ENCODE data around the gene RRAGD.
"Not testable (repeated sequence)": the region's sequence is repeated elsewhere in the genome, so short reads cannot be mapped to it uniquely, and the experiment has no call there.

Gene RRAGD

DNA sequence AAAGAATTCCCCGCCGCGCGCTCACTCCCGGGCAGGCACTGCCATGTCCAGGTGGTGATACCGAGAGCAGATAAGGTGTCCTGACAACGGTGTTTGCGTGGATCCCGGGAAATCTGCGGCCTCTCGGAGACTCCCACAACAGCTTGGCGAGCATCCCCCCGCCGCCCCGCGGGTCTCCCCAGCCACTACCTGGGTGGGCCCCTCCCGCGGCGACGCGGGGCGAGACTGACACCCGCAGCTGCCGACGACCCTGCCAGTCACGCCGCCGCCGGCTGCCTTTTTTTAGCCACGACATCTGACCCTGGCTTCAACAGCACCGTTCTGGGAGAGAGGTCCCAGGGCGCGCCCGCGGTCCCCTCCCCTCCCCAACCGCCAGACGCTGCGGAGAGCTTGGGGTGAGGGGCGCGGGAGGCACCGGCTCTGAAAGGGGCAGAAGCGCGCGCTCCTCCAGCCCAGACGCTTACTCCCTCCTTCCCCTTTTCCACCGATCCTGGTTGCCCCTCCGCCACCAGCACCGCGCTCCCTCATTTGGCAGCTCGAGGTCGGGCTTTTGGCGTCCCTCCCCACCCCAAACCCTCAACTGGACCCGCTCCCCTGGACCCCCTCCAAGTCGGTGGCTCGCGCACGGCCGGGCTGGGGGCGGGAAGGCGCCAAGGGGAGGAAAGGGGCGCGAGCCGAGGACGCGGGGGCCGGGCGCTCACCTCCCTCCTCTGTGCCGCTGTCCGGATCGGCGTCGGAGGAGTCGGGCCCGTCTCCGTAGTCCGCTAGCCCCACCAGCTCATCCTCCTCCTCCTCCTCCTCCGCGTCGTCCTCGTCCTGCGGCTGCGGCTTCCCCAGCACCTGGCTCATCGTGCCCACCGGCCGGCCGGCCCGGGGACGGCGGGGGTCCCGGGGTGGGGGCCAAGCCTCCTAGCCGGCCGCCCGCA lies 665 bp downstream of the RRAGD start:
- no peak for DNase-seq (ENCODE audit: low read depth)

GRCh38 chr6:89410788-89411144 lies 1.3 kb downstream of the RRAGD start:
- DNase-seq (ENCODE audit: low read depth): no peak

DNA sequence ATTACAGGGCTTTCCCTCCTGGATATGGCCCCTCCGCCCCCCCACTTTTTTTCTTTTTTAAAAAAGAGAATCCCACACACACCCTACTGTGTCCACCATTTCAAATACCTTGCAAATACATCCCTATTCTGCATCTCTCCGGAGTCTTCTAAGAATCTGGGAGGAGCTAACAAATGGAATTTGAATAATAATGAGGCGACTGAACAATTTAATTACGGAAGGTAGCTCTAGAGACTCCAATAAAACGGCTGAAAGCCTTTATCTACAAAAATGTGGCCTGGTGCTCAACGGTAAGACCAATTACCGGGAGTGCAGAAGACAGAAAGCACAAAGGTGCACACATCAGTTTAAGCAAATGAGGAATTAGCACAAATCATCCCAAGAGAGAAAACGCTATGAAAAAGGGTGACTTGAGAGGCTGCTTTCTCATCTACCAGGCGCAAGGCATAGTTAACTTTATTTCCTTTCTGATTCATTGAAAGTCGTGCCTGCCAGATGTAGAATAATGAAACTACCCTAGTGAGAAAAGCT lies 1.8 kb downstream of the RRAGD start:
- DNase-seq (ENCODE audit: low read depth): no peak

- DNase-seq (ENCODE audit: low read depth): no peak
Observed at GRCh38 chr6:89409461-89410035, 2.5 kb downstream of the RRAGD start.

DNA sequence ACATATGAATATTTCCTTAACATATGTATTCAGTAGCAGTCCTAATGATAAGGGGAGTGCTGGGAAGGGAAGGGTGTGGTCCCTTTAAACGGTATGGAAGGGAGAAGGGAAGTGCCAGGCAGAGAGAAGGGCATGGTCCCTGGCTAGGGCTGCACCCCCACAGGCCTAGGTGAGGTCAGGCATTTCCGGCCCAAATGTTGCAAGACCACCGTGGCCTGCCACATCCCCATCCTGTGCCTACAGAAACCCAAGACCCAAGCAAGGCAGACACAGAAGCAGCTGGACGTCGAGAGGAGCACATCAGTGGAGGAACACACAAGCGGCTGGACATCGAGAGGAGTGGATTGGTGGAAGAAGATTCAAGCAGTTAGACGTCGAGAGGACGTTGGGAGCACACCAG lies 5.9 kb downstream of the RRAGD start:
- DNase-seq (ENCODE audit: low read depth): no peak

GRCh38 chr6:89404512-89404911 lies 7.6 kb downstream of the RRAGD start:
- no peak for DNase-seq (ENCODE audit: low read depth)

DNA sequence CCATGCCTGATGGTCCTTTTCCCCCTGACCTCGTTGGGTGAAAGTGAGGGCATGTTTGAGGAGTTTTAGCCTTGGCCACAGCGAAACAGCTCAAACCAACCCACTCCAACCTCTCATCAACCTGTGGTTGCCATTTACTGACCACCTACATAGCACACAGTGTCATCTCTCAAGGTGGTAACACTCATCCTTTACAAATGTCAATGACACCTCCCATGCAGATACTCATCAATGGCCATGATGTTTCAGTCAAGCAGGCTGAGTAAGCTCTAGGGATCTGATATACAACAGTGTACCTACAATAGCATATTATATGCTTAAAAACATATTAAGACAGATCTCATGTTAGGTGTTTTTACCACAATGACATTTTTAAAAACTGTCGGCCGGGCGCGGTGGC lies 9.3 kb downstream of the RRAGD start:
- DNase-seq (ENCODE audit: low read depth): no peak

- DNase-seq (ENCODE audit: low read depth): no peak
Observed at GRCh38 chr6:89400912-89401399, 11.1 kb downstream of the RRAGD start.

DNA sequence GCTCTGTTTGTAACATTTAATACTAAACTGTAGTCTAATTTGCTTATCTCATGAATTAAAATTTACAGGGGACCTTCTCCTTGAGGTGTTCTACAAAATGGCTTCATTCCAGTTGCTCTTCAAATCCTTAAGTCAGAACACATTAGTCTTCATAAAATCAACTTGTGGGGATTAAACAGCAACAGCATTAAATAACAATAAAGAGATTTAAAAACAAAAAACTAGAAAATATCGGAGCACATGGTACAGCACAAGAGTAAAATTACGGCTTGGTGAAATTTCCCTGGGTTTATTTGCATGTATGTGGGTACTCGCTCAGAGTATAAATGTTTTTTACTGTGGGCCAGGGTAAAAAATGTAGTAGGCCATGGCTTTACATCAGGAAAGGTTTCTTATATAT lies 12.0 kb downstream of the RRAGD start:
- no peak for DNase-seq (ENCODE audit: low read depth)

DNA sequence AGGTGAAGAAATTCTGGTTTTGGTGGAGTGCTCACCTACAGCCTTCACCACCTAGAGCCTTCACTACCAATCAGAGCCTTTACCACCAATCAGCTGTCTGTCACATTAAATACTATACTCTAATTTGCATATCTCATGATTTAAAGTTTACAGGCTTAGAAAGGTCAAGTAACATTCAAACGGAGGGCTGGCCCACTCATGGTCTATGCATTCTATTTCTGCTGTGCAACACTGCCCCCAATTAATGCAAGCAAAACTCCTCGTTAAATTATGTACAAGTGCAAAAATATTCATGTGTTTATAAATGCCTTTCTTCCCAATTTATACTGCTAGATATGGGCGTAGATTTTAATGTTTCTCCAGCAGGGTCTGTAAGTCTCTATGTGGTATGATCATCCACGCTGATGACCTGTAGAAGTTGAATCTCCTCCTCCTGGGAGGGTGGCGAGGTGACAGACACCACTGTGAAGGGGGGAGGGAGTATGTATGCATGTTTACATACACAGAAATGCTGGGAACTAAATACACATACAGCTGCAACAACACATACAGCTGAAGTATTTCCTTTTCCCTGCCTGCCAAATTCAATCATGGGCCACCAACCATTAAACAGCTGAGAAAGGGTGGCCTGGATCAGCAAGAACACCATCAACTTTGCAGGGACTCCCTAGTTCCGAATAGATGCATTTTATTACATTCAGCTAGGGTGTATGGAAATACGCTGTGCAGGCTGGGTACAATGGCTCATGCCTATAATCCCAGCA lies 13.1 kb downstream of the RRAGD start:
- no peak for DNase-seq (ENCODE audit: low read depth)

DNA sequence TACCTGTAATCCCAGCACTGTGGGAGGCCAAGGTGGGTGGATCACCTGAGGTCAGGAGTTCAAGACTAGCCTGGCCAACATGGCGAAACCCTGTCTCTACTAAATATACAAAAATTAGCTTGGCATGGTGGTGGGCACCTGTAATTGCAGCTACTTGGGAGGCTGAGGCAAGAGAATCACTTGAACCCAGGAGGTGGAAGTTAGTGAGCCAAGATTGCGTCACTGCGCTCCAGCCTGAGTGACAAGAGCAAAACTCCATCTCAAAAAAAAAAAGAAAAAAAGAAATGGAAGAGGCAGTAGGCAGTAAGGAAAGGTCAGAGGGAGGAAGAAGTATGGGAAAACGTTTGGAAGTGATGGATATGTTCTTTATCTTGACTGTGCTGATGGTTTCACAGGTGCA lies 14.2 kb downstream of the RRAGD start:
- DNase-seq (ENCODE audit: low read depth): not testable (repeated sequence)

DNA sequence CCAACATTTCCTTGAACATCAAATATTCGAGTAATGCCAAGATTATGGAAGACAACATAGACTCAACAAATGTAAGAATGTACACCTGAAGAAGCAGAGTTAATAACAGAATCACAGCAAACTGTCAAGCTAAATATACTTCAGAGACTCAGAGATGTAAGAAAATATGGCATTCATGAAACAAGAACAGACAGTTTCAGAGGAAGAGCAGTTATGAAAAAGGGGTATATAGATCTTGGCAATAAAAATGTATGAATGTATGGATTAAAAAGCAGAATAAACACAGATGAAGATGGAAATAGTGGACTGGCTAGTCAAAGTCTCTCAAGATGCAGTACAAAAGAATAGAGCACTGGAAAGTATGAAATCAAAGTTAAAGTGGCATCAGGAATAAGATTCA lies 18.4 kb downstream of the RRAGD start:
- DNase-seq (ENCODE audit: low read depth): no peak

- no peak for DNase-seq (ENCODE audit: low read depth)
Observed at GRCh38 chr6:89392823-89393222, 19.2 kb downstream of the RRAGD start.

DNA sequence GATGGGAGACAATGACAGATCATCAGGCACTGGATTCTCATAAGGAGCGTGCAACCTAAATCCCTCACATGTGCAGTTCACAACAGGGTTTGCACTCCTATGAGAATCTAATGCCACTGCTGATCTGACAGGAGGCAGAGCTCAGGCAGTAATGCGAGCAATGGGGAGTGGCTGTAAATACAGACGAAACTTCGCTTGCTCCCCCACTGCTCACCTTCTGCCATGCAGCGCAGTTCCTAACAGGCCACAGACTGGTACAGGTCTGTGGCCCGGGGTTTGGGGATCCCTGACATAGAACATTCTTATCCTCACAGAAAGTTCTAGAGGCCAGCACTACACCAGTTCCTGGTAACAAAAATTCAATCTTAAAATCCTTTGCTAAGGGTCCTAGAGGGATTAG lies 23.2 kb downstream of the RRAGD start:
- no peak for DNase-seq (ENCODE audit: low read depth)

- no peak for DNase-seq (ENCODE audit: low read depth)
Observed at GRCh38 chr6:89387516-89388201, 24.4 kb downstream of the RRAGD start.

DNA sequence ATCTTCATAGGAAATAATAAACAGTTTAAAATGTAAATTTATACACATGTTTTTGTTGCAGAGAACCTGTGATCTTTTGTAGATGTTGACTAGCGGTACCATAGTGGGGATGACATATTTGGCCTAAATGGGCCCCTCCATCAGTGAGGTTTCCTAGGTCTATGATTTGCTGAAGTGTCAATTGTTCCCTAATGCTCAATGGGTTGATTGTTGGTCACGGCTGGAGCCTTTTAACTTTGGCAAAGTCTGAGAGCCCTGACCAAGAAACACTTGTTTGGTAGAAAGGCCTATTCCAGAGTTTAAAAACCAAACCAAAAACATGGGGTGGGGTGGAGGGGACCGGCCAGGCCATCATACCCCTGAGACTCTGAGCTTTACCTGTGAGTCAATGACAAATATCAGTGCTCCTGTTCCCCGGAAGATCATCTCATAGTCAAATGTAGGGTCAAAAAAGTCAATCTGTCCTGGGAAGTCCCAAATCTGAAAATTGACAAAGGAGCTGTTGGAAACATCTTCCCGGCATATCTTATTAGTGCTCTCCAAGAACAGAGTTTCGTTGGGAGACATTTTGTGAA lies 25.1 kb downstream of the RRAGD start:
- no peak for DNase-seq (ENCODE audit: low read depth)

GRCh38 chr6:89385846-89386245 lies 26.2 kb downstream of the RRAGD start:
- DNase-seq (ENCODE audit: low read depth): no peak

DNA sequence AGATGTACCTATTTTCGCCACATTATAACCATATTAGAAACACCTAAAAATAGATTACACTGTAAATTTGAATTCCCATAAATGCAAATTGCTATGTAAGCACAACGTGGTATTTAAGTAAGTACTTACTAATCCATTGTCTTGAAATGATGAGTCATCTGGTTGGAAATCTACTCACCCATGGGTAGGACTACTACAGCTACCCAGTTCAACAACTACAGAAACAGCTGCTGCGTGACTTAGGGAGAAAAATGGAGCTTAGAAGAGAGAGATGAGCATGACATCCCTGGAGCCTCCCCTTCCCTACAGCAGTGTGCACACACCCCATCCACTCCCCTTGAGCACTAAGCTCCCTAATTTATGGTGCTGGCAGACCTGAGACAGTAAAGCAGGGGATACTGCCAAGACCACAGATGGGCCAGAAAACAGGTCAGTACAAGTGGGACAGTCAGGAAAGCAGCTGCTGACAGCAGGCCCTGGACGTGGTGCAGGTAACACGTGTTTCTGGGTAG lies 26.9 kb downstream of the RRAGD start:
- DNase-seq (ENCODE audit: low read depth): no peak

- no peak for DNase-seq (ENCODE audit: low read depth)
Observed at GRCh38 chr6:89381031-89381430, 31.0 kb downstream of the RRAGD start.

- no peak for DNase-seq (ENCODE audit: low read depth)
Observed at GRCh38 chr6:89379281-89379680, 32.8 kb downstream of the RRAGD start.

GRCh38 chr6:89378628-89379027 lies 33.4 kb downstream of the RRAGD start:
- no peak for DNase-seq (ENCODE audit: low read depth)

Data from HS-27A (cell line).